ENCODE results near the gene ASAP3.

DNA sequence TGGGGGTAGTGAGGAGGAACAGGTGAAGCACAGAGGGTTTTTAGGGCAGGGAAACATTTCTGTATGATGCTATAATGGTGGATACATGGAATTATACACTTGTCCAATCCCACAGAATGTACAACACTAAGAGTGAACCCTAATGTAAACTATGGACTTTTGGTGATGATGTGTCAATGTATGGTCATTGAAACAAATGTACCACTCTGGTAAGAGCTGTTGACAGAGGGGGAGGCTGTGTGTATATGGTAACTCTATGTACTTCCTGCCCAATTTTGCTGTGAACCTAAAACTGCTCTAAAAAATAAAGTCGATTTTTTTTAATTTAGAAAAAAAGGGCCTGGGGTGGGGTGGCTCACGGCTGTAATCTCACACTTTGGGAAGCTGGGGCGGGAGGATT, 22.9 kb downstream of the ASAP3 start:
- TF ChIP-seq, protein P1, sequence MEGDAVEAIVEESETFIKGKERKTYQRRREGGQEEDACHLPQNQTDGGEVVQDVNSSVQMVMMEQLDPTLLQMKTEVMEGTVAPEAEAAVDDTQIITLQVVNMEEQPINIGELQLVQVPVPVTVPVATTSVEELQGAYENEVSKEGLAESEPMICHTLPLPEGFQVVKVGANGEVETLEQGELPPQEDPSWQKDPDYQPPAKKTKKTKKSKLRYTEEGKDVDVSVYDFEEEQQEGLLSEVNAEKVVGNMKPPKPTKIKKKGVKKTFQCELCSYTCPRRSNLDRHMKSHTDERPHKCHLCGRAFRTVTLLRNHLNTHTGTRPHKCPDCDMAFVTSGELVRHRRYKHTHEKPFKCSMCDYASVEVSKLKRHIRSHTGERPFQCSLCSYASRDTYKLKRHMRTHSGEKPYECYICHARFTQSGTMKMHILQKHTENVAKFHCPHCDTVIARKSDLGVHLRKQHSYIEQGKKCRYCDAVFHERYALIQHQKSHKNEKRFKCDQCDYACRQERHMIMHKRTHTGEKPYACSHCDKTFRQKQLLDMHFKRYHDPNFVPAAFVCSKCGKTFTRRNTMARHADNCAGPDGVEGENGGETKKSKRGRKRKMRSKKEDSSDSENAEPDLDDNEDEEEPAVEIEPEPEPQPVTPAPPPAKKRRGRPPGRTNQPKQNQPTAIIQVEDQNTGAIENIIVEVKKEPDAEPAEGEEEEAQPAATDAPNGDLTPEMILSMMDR (CRISPR knock-in tag; IDR thresholded peaks at IDR 0.05), result no peak
- no peak for TF ChIP-seq NCOA2 (CRISPR knock-in tag; IDR thresholded peaks at IDR 0.05)

All from HepG2 (cell line).